Uterus (tissue), 2 donors: Measurements from ENCODE around the gene PTPRJ.

Experiments
- CTCF ChIP-seq, 4 experiments: fragments of 200-600 bp in 2 of 4; fragments of 450-650 bp in 2 of 4; sonication (generic) in 2 of 4; IDR thresholded peaks; one replicate each; pipeline ENCODE4 v1.5.1; 2016 to 2019; ENCODE audit warnings: antibody characterized with exemption in 4 of 4, mild to moderate bottlenecking in 2 of 4, moderate library complexity in 1 of 4
- POLR2A ChIP-seq, 2 donors: fragments of 450-650 bp; IDR thresholded peaks; one replicate each; pipeline ENCODE4 v1.6.1; 2016; ENCODE audit warnings: antibody characterized with exemption in 2 of 2, mild to moderate bottlenecking in 1 of 2, moderate library complexity in 1 of 2

- TF ChIP-seq CTCF (IDR thresholded peaks at IDR 0.05) (no peak), POLR2A (IDR thresholded peaks at IDR 0.05) (no peak)
These were observed 21.2 kb downstream of the PTPRJ start for GRCh38 chr11:48001438-48002021.
